Activated B cell treated with CpG ODN at 0.5 μM for 24 hours (primary cell): Measurements from ENCODE around the gene KRTAP6-2. TPM values are rescaled to one million over a fixed set of nuclear protein-coding genes. Genes with fewer than 3 reads are reported as not detected.

Source experiments
- ATAC-seq: fragments of 200-7000 bp; cut with Tn5 transposase; one replicate; pipeline ENCODE4 v1.10.0; 2021; ENCODE audit warnings: low read depth, mild to moderate bottlenecking, moderate library complexity
- CTCF ChIA-PET: fragments of 350-600 bp; sonication (Branson Sonifier 250); formaldehyde crosslinking; loops from one replicate; lab custom pipeline; 2021; ENCODE audit warnings: antibody characterized with exemption; lab: Charles Lee
- POLR2A ChIA-PET: fragments of 350-600 bp; sonication (Branson Sonifier 250); formaldehyde crosslinking; loops from one replicate; lab custom pipeline; 2021; ENCODE audit warnings: antibody characterized with exemption; lab: Charles Lee
- DNase-seq: peaks from one replicate; pipeline ENCODE4 v3.0.0; 2022
- H3K27ac Mint-ChIP-seq: one replicate; pipeline ENCODE4 v1.8.0; 2020; ENCODE audit warnings: mixed read lengths
- H3K27me3 Mint-ChIP-seq: one replicate; pipeline ENCODE4 v1.8.0; 2021; ENCODE audit warnings: mixed read lengths
- H3K36me3 Mint-ChIP-seq: one replicate; pipeline ENCODE4 v1.8.0; 2021; ENCODE audit warnings: low read depth, mixed read lengths
- H3K4me1 Mint-ChIP-seq: one replicate; pipeline ENCODE4 v1.8.0; 2021; ENCODE audit warnings: mixed read lengths
- H3K4me3 Mint-ChIP-seq: one replicate; pipeline ENCODE4 v1.8.0; 2020; ENCODE audit warnings: mild to moderate bottlenecking, mixed read lengths
- H3K9me3 Mint-ChIP-seq: one replicate; pipeline ENCODE4 v1.8.0; 2020; ENCODE audit warnings: mixed read lengths
- intact Hi-C: fragments of 100-400 bp; cut with micrococcal nuclease; formaldehyde crosslinking; loops from one replicate; pipeline ENCODE4 v1.15.1; 2024
- total RNA-seq: library from RNA; stranded (reverse); gene quantifications from 2 replicates; pipeline ENCODE4 v1.2.3, GENCODE V29; 2022
- TF ChIP-seq, protein P1 (sequence below): fragments of 200-600 bp; IDR thresholded peaks from one replicate; pipeline ENCODE4 v1.8.0; 2022; ENCODE audit warnings: antibody characterized with exemption, mild to moderate bottlenecking

Gene KRTAP6-2
- total RNA-seq, 1 donor from 2014 or later: not detected

DNA sequence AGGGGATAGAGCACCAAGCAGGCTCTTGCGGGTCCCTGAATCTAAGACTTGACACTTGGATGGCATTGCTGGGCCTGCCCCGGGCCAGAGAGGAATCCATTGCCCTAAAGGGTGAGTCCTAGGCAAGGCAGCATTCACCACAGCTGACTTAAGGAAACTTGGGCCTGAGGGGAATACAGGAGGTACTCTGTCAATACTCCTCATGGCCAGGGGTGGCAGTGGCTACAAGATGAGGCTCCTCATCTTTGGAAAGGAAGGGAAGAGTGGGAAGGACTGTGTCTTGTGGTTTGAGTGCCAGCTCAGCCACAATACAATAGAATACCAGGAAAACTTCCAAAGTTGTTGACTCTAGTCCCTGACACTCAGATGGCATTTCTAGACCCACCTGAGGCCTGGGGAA, 7.3 kb upstream of the KRTAP6-2 start:
- Mint-ChIP-seq H3K36me3 (no peaks in the 10 kb centered on the region), H3K27ac (no peak overlapping the region), H3K4me3 (no peak overlapping the region), H3K9me3 (peaks cover 7% of the 10 kb centered on the region), H3K27me3 (no peaks in the 10 kb centered on the region), H3K4me1 (no peaks in the 10 kb centered on the region)
- ChIA-PET POLR2A (no interaction called here), CTCF (no interaction called here)
- no peak for DNase-seq
- TF ChIP-seq, protein P1, sequence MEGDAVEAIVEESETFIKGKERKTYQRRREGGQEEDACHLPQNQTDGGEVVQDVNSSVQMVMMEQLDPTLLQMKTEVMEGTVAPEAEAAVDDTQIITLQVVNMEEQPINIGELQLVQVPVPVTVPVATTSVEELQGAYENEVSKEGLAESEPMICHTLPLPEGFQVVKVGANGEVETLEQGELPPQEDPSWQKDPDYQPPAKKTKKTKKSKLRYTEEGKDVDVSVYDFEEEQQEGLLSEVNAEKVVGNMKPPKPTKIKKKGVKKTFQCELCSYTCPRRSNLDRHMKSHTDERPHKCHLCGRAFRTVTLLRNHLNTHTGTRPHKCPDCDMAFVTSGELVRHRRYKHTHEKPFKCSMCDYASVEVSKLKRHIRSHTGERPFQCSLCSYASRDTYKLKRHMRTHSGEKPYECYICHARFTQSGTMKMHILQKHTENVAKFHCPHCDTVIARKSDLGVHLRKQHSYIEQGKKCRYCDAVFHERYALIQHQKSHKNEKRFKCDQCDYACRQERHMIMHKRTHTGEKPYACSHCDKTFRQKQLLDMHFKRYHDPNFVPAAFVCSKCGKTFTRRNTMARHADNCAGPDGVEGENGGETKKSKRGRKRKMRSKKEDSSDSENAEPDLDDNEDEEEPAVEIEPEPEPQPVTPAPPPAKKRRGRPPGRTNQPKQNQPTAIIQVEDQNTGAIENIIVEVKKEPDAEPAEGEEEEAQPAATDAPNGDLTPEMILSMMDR: no peak
- intact Hi-C loops: no loop called here
- ATAC-seq: no peak

DNA sequence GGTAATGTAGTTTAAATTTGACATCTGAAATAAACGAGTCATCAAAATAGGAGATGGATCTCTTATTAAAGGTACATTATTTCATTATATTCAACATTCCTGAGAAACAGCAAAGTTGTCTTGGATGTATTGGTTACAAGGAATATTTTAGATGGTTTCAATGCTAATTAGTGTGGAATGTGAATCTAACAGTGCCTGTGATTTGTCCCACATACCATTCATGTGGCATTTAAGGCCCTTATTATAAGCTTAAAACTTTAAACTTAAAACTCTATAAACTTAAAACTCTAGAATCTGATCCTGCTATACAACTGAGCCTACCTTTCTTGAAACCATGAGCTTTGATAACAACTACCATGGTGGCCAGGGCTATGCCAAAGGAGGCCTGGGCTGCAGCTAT, 2.1 kb upstream of the KRTAP6-2 start, which contains the start of gene KRTAP22-1:
Gene KRTAP22-1 (plus strand): TSS at position 301 of the 400 bp plus-strand sequence.
- TF ChIP-seq, protein P1: no peak
- H3K9me3 Mint-ChIP-seq: no peaks in the 10 kb centered on the region
- no peak within 1 kb of the TSS for H3K27ac Mint-ChIP-seq
- H3K36me3 Mint-ChIP-seq: no peaks in the 10 kb centered on the region
- intact Hi-C loops: no loop called here
- H3K4me3 Mint-ChIP-seq: no peak within 1 kb of the TSS
- H3K4me1 Mint-ChIP-seq: no peaks in the 10 kb centered on the region
- ChIA-PET CTCF (no interaction called here), POLR2A (no interaction called here)
- ATAC-seq (no peak), DNase-seq (no peak)
- no peaks in the 10 kb centered on the region for H3K27me3 Mint-ChIP-seq

DNA sequence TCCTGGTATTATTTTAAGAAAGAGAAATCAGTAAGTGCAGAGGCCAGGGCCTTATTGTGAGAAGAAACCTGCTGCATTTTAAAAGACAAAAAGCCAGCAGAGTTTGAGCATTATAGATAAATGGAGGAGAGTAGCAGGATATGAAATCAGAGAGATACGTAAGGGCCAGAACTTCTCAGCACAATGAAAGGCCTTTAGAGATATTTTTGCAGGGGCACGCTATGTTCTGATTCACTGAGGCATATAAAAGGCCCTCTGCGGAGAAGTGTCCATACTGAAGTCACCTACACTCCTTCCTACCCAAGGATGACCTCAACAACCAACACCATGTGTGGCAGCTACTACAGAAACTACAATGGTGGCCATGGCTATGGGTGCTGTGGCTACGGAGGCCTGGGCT, 6.6 kb downstream of the KRTAP6-2 start, which contains the start of gene KRTAP6-3:
Gene KRTAP6-3 (plus strand): TSS at position 301 of the 400 bp plus-strand sequence. CDS start 6 bp downstream, at position 307.
- intact Hi-C loops: no loop called here
- no peaks in the 10 kb centered on the region for H3K4me1 Mint-ChIP-seq
- H3K36me3 Mint-ChIP-seq: no peaks in the 10 kb centered on the region
- ATAC-seq: no peak
- TF ChIP-seq, protein P1: no peak
- POLR2A ChIA-PET: no interaction called here
- no peak for DNase-seq
- H3K27me3 Mint-ChIP-seq: no peaks in the 10 kb centered on the region
- CTCF ChIA-PET: no interaction called here
- no peak within 1 kb of the TSS for H3K4me3 Mint-ChIP-seq
- H3K9me3 Mint-ChIP-seq: peaks cover 3% of the 10 kb centered on the region
- no peak within 1 kb of the TSS for H3K27ac Mint-ChIP-seq

DNA sequence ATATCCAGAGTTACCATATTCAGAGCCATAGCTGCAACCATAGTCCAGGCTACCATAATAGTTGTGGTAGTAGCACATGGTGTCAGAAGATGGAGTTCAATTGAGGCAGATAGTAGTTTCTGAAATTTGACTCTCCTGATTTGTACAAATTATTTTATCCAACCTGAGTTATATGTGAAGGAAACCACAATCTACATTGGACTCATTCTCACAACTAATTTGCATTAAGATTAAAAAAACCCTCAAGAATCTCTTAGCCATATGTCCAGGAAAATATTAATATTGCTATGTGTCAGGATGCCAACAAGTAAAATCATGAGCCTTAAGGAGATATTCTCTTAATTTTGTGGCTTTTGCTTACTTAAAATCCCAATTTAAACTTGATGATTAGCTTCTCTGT, 8.4 kb downstream of the KRTAP6-2 start, which contains the start of gene KRTAP22-2:
Gene KRTAP22-2 (minus strand): TSS at position 101 of the 400 bp plus-strand sequence.
- Mint-ChIP-seq H3K36me3 (no peaks in the 10 kb centered on the region), H3K27me3 (no peaks in the 10 kb centered on the region), H3K4me1 (no peaks in the 10 kb centered on the region), H3K9me3 (peaks cover 5% of the 10 kb centered on the region), H3K4me3 (no peak within 1 kb of the TSS), H3K27ac (no peak within 1 kb of the TSS)
- TF ChIP-seq, protein P1: no peak
- POLR2A ChIA-PET: no interaction called here
- no peak for DNase-seq
- intact Hi-C loops: no loop called here
- ATAC-seq: no peak
- CTCF ChIA-PET: no interaction called here

DNA sequence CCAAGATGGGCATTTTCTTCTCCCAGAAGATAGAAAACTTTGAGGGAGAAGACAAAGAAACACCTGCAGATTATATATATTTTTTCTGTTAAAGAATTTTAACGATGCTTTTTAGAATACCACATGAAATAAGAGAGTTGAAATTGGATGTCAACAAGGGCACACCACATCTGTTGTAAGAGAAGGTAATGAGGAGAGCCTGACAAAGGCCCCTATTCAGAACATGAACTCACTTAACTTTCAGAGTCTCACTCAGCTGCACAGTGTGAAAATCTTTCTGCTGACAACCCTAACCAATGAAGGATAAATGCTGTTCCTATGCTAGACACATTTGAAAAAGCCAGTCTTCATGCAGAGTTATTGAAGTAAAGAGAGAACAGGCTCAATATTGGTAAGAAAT, 15.8 kb downstream of the KRTAP6-2 start:
- ATAC-seq (no peak), DNase-seq (no peak)
- intact Hi-C loops: no loop called here
- Mint-ChIP-seq H3K4me1 (no peaks in the 10 kb centered on the region), H3K4me3 (no peak overlapping the region), H3K36me3 (no peaks in the 10 kb centered on the region), H3K9me3 (peaks cover 8% of the 10 kb centered on the region), H3K27me3 (no peaks in the 10 kb centered on the region), H3K27ac (no peak overlapping the region)
- TF ChIP-seq, protein P1: no peak
- ChIA-PET CTCF (no interaction called here), POLR2A (no interaction called here)
